NCI-H510A (cell line): ENCODE measurements around the gene GBP2.

ENCODE experiments used
- DNase-seq: peaks from one replicate; lab custom pipeline; 2025; lab: John Stamatoyannopoulos, UW

GBP2 gene

DNA sequence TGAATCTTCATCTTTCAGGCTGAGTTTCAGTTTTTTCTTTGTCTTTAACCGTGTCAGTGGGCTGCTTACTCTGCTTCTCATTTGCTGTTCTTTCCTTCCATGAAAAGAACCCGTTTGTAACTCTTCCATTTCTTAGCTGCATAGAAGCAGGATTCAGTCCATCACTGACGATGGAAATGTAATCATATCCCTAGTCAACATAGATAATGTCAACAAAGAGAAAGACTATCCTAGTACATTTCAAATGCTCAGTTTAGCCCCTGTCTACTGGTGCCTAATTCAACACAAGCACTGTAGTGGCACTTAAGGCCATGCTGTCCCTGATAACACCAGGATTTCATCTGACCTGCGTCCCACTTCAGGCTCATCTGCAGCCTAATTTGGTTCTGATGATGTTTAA, 61.3 kb downstream of the GBP2 start:
- DNase-seq, result no peak

DNA sequence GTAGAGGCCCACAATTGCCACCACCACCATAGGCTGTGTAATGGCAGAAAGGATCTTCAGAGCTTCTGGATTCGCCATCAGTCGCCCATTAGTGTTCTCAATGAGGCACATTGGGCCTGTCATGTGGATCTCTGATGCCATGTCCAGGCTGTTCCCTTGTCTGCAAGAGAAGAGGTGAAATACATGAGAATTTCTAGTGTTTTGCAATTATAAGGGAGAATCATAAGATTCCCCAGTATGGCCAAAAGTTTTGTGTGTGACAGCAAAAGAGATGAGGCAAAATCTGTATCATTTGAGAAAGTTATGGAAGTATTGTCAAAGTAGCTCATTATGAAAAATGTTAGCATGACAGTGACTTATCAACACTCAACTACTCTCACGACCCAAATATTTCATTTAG, 62.8 kb downstream of the GBP2 start:
- no peak for DNase-seq

DNA sequence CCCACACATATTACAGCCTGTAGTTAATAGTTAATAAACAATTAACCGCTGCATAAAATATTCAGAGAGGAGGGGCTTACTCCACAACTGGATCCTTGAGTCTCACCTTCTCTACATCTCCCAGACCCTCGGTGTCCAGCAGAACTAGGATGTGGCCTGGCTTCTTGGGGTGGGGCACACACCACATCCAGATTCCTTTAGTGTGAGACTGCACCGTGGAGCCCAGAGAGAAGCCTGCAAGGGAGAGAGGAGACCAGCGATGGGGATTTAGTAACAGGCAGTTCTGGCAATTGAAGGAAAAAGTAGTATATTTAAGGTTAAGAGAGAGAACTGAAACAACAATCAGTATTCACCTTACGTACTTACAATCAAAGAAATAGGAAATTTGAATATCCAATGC, 65.8 kb downstream of the GBP2 start:
- DNase-seq, result no peak
